DND-41 (cell line): ENCODE results near the gene KHK.
"Not testable (repeated sequence)": the region's sequence is repeated elsewhere in the genome, so short reads cannot be mapped to it uniquely, and the experiment has no call there.

Experiments used
- ATAC-seq: fragments of 200-7000 bp; cut with Tn5 transposase; 3 replicates; pipeline ENCODE4 v1.9.1; 2021; ENCODE audit warnings: low read depth; ENCODE audit not compliant: insufficient read depth
- DNase-seq: peaks from one replicate; pipeline ENCODE4 v3.0.0-alpha.2; 2020
- H2AFZ ChIP-seq: 2 replicates; pipeline ENCODE4 v1.6.0; 2012; ENCODE audit warnings: low read depth, low read length
- H3K27ac ChIP-seq: 2 replicates; pipeline ENCODE4 v1.5.1; 2012; ENCODE audit warnings: low read length, inconsistent platforms
- H3K27me3 ChIP-seq: fragments of 200-600 bp; sonication (generic); 2 replicates; pipeline ENCODE4 v1.6.0; 2012; ENCODE audit warnings: low read length, mild to moderate bottlenecking, inconsistent platforms; ENCODE audit not compliant: insufficient read depth, poor library complexity
- H3K36me3 ChIP-seq: 2 replicates; pipeline ENCODE4 v1.5.1; 2012; ENCODE audit warnings: low read length, inconsistent platforms; ENCODE audit not compliant: insufficient read depth
- H3K4me1 ChIP-seq: 2 replicates; pipeline ENCODE4 v1.5.1; 2012; ENCODE audit warnings: mild to moderate bottlenecking, low read length; ENCODE audit not compliant: insufficient read depth
- H3K4me2 ChIP-seq: 2 replicates; pipeline ENCODE4 v1.6.0; 2012; ENCODE audit warnings: mild to moderate bottlenecking, moderate library complexity, low read length, inconsistent platforms; ENCODE audit not compliant: insufficient read depth
- H3K4me3 ChIP-seq, 2 experiments: fragments of 200-600 bp in 1 of 2; shearing (Covaris generic) in 1 of 2; 2 replicates each; pipeline ENCODE4 v1.5.1; 2012 to 2016; ENCODE audit warnings: inconsistent platforms in 2 of 2, low read length in 2 of 2, mild to moderate bottlenecking in 2 of 2, low read depth in 1 of 2, moderate library complexity in 1 of 2
- H3K79me2 ChIP-seq: 2 replicates; pipeline ENCODE4 v1.6.0; 2012; ENCODE audit warnings: low read length, inconsistent platforms; ENCODE audit not compliant: insufficient read depth
- H3K9ac ChIP-seq: 2 replicates; pipeline ENCODE4 v1.6.0; 2012; ENCODE audit warnings: low read depth, mild to moderate bottlenecking, inconsistent platforms, low read length, moderate library complexity
- H3K9me3 ChIP-seq: 2 replicates; pipeline ENCODE4 v1.5.1; 2012; ENCODE audit warnings: low read length, moderate library complexity, mild to moderate bottlenecking, inconsistent platforms; ENCODE audit not compliant: insufficient read depth, severe bottlenecking
- H4K20me1 ChIP-seq: 2 replicates; pipeline ENCODE4 v1.6.0; 2012; ENCODE audit warnings: low read length; ENCODE audit not compliant: insufficient read depth
- CTCF ChIP-seq: IDR thresholded peaks from 2 replicates; pipeline ENCODE4 v1.5.1; 2012; ENCODE audit warnings: borderline replicate concordance, low read length, moderate library complexity, mild to moderate bottlenecking; ENCODE audit not compliant: poor library complexity, severe bottlenecking; ENCODE audit errors: extremely low read depth
- EZH2 ChIP-seq: IDR thresholded peaks from 3 replicates; pipeline ENCODE4 v1.6.1; 2012; ENCODE audit warnings: borderline replicate concordance, low read depth, mild to moderate bottlenecking, moderate library complexity, low read length, inconsistent platforms; ENCODE audit not compliant: severe bottlenecking

The KHK gene

DNA sequence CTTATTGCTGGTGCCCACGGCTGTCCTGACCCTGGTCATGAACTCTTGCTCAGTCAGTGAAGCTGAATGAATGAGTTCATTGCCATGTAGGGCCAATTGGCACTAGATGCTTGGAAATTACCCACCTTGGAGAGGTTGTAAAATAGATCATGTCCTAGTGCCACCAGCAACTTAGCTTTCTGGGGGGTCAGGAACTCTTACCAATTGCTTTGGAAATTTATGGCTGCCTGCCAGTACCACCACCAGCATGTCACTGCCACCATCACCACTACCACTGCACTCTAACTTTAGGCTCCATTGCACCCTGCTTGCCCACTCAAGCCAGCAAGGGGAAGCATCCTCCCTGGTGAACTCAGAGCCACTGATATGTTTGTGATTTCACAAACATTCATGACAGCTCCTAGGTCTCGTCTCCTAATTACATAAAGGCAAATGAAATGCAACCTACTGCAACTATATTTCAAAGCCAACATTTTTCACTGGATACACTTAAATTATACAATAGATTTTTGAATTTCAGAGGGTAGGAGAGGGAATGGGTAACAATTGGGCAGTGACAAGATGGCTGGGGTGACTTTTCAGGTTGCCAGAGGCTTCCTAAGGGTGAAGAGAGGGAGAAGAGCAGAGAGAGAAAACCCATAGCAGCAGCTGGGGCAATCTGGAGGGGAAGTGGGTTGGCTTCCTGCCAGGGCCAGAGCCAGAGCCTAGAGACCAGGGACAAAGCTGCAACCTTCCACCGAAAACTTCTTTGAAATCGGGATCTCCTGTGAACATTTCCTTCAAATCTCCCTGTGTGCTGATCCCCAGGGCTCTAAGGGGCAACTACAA is 11.6 kb upstream of the KHK start:
- peak overlapping the region; percentile 27 for H3K9ac ChIP-seq
- H3K27me3 ChIP-seq: no peaks in the 10 kb centered on the region
- H4K20me1 ChIP-seq: peaks cover 10% of the 10 kb centered on the region; the same call in 1 of the 2 replicates
- peak overlapping the region; percentile 20 for H3K4me2 ChIP-seq
- no peak for TF ChIP-seq EZH2
- peaks cover 49% of the 10 kb centered on the region for H3K4me1 ChIP-seq
- H3K27ac ChIP-seq: peak overlapping the region; percentile 56
- peaks cover 15% of the 10 kb centered on the region for H3K79me2 ChIP-seq
- H2AFZ ChIP-seq: peak overlapping the region; percentile 0; the same call in 1 of the 2 replicates
- ATAC-seq (peak; percentile 58), DNase-seq (peak; percentile 81)
- H3K36me3 ChIP-seq: peaks cover 8% of the 10 kb centered on the region
- no peaks in the 10 kb centered on the region for H3K9me3 ChIP-seq
- 0 out of 4 replicates have a peak overlapping the region, but pooled peaks of 1 of the 2 experiments have one; percentile 1 for H3K4me3 ChIP-seq

DNA sequence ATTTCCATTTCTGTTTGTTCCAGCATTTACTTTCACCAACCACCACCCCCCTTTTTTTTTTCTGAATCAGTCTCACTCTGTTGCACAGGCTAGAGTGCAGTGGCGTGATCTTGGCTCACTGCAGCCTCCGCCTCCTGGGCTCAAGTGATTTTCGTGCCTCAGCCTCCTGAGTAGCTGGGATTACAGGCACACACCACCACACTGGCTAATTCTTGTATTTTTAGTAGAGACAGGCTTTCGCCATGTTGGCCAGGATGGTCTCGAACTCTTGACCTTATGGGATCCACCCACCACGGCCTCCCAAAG is 11.1 kb upstream of the KHK start:
- H3K9me3 ChIP-seq, H4K20me1 ChIP-seq, DNase-seq, H3K27me3 ChIP-seq, H2AFZ ChIP-seq, H3K36me3 ChIP-seq, H3K4me3 ChIP-seq, H3K79me2 ChIP-seq: not testable (repeated sequence)
- Histone ChIP-seq H3K4me2 (peak overlapping the region; percentile 20), H3K4me1 (peaks cover 47% of the 10 kb centered on the region), H3K9ac (peak overlapping the region; percentile 27), H3K27ac (peak overlapping the region; percentile 56)
- peak; percentile 10 for ATAC-seq

DNA sequence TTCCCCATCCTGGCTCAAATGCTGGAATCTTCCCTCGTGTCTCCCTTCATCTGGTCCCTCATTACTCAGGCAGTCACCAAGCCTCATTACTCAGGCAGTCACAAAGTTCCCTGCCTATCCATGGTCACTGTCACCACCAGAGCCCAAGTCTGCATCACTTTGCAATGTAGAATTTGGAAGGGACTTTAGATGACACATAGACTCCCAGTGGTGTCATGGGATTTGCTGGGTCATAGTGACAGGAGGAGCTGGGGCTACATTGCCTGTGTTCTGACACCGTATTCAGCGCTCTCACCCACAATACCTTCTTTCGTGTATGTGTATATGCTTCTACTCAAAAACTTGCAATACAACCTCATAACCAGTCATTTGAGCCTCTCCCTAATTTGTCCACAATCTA is 10.2 kb upstream of the KHK start:
- H3K9ac ChIP-seq: no peak overlapping the region
- no peak for DNase-seq
- no peak overlapping the region; the same call in 1 of the 2 replicates for H3K27ac ChIP-seq
- peaks cover 49% of the 10 kb centered on the region for H3K4me1 ChIP-seq
- H4K20me1 ChIP-seq: no peaks in the 10 kb centered on the region
- no peak overlapping the region for H2AFZ ChIP-seq
- ATAC-seq: no peak
- no peaks in the 10 kb centered on the region for H3K9me3 ChIP-seq
- H3K27me3 ChIP-seq: no peaks in the 10 kb centered on the region
- TF ChIP-seq CTCF (no peak), EZH2 (no peak)
- H3K36me3 ChIP-seq: no peaks in the 10 kb centered on the region; the same call in 1 of the 2 replicates
- H3K79me2 ChIP-seq: peaks cover 1% of the 10 kb centered on the region
- no peak overlapping the region for H3K4me3 ChIP-seq
- no peak overlapping the region for H3K4me2 ChIP-seq

DNA sequence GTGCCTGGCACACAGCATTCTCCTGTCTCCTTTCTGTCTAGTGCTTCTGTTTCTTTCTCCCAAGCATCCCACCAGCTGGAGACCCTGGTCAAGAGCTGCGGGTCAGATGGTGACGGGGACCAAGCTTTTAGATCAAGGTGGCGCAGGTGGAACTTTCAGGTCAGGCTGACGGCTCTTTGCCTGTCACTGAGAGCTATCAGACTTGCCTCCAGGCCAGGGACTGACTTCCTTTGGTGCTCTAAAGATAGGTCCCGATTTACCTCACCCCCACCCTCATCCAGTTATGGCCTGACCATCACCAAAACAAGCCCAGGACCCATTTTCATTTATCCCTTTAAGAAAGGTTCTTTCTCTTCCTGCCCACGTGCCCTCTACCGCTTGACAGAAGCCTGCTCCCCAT is 9.3 kb upstream of the KHK start:
- Histone ChIP-seq H3K27me3 (no peaks in the 10 kb centered on the region), H3K9me3 (no peaks in the 10 kb centered on the region), H3K4me1 (peaks cover 54% of the 10 kb centered on the region), H3K4me2 (no peak overlapping the region), H3K79me2 (no peaks in the 10 kb centered on the region), H4K20me1 (no peaks in the 10 kb centered on the region), H3K36me3 (no peaks in the 10 kb centered on the region), H3K27ac (no peak overlapping the region), H3K4me3 (no peak overlapping the region), H2AFZ (no peak overlapping the region), H3K9ac (no peak overlapping the region)
- DNase-seq (no peak), ATAC-seq (no peak)
- no peak for TF ChIP-seq EZH2
- no peak for TF ChIP-seq CTCF
